ENCODE results near the gene ZBTB14. TPM values are rescaled to one million over a fixed set of nuclear protein-coding genes. Genes with fewer than 3 reads are reported as not detected.

ZBTB14 gene, protein sequence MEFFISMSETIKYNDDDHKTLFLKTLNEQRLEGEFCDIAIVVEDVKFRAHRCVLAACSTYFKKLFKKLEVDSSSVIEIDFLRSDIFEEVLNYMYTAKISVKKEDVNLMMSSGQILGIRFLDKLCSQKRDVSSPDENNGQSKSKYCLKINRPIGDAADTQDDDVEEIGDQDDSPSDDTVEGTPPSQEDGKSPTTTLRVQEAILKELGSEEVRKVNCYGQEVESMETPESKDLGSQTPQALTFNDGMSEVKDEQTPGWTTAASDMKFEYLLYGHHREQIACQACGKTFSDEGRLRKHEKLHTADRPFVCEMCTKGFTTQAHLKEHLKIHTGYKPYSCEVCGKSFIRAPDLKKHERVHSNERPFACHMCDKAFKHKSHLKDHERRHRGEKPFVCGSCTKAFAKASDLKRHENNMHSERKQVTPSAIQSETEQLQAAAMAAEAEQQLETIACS
- total RNA-seq: 12.0 and 12.6 TPM in 2 replicates

GRCh38 chr18:5295231-5295920 is at the start of gene ZBTB14:
ZBTB14 (minus strand) TSS chr18:5295726; CDS start chr18:5293246, 2,480 bp downstream.
- DNase-seq (ENCODE audit: low read depth, low spot score): no peak

- no peak for DNase-seq (ENCODE audit: low read depth, low spot score)
Measured at GRCh38 chr18:5339202-5339834, 43.8 kb upstream of the ZBTB14 start.

- DNase-seq (ENCODE audit: low read depth, low spot score): no peak
Measured at GRCh38 chr18:5334456-5335075, 39.0 kb upstream of the ZBTB14 start.

GRCh38 chr18:5318061-5318700 is 22.7 kb upstream of the ZBTB14 start:
- no peak for DNase-seq (ENCODE audit: low read depth, low spot score)

GRCh38 chr18:5317186-5317585 is 21.7 kb upstream of the ZBTB14 start:
- no peak for DNase-seq (ENCODE audit: low read depth, low spot score)

GRCh38 chr18:5315838-5316237 is 20.3 kb upstream of the ZBTB14 start:
- no peak for DNase-seq (ENCODE audit: low read depth, low spot score)

GRCh38 chr18:5311301-5311989 is 15.9 kb upstream of the ZBTB14 start:
- DNase-seq (ENCODE audit: low read depth, low spot score): no peak

GRCh38 chr18:5309888-5310470 is 14.5 kb upstream of the ZBTB14 start:
- no peak for DNase-seq (ENCODE audit: low read depth, low spot score)

DNA sequence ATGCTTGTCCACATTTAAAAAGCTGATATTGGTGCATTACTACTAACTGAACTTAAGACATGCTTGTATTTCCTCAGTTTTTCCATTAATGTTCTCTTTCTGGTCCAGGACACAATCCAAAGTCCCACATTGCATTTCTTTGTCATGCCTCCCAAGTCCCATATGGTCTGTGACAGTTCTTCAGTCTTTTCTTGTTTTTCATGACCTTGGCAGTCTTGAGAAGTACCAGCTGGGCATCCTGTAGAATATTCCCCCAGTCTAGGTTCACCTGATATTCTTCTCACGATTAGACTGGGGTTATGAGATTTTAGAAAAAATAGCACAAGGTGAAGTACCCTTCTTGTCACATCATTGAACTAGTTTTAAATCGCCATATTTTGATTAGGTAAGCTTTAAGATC is 10.3 kb upstream of the ZBTB14 start:
- no peak for DNase-seq (ENCODE audit: low read depth, low spot score)

GRCh38 chr18:5304232-5304631 is 8.7 kb upstream of the ZBTB14 start:
- no peak for DNase-seq (ENCODE audit: low read depth, low spot score)

GRCh38 chr18:5303636-5304035 is 8.1 kb upstream of the ZBTB14 start:
- no peak for DNase-seq (ENCODE audit: low read depth, low spot score)

DNA sequence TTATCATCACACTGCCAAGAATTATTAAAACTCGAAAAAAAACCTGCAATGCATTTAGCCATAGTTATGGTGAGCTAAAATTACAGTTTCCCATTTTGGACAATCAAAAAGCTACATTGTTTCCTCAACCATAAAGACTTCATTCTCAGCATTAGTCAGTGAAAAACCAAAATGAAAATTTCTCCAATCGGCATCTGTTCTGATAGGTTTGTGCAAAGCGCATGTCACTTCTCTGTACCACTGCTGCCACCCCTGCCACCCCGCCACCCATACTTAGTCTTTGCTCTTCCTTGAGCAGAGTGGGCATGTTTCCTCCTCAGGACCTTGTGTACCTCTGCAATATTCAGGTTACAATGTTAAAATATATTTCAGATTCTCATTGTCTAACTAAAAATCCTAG is 7.1 kb upstream of the ZBTB14 start:
- no peak for DNase-seq (ENCODE audit: low read depth, low spot score)

GRCh38 chr18:5300476-5301010 is 5.0 kb upstream of the ZBTB14 start:
- DNase-seq (ENCODE audit: low read depth, low spot score): no peak

DNA sequence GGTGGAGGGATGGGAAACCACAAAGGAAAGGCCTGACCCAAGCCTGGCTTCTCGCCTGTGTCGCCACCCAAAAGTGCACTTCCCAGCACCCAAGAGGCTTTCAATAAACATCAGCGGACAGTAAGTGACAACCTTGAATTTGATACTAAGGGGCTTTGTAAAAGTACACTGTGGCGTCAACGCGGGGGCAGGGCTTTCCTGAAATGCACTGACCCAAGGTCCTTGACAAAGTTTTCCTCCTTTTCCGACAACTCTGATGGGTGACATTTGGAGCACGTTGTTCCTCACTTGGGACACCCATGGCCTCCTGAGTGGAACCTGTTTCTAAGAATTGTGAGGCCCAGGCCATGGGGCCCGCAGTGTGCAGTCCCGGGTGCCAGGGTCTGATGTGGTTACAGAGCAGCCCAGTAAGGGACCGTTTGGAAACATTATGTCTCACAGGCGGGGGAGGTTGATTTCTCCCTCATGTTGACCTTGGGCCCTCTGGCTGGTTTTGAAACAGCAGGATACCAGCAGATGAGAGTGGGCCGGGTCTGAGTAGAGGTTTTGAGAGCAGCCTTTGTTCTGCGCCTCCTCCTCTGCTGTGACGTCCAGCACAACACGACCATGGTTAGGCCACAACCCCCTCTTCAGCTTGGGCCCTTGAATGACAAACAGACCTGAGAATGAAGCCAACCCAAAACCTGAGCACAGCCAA is 2.8 kb upstream of the ZBTB14 start:
- DNase-seq (ENCODE audit: low read depth, low spot score): no peak

GRCh38 chr18:5297597-5297996 is 2.1 kb upstream of the ZBTB14 start:
- DNase-seq (ENCODE audit: low read depth, low spot score): no peak

- peak; percentile 64 for DNase-seq (ENCODE audit: low read depth, low spot score)
Measured at GRCh38 chr18:5296706-5297320, 1.3 kb upstream of the ZBTB14 start.

DNA sequence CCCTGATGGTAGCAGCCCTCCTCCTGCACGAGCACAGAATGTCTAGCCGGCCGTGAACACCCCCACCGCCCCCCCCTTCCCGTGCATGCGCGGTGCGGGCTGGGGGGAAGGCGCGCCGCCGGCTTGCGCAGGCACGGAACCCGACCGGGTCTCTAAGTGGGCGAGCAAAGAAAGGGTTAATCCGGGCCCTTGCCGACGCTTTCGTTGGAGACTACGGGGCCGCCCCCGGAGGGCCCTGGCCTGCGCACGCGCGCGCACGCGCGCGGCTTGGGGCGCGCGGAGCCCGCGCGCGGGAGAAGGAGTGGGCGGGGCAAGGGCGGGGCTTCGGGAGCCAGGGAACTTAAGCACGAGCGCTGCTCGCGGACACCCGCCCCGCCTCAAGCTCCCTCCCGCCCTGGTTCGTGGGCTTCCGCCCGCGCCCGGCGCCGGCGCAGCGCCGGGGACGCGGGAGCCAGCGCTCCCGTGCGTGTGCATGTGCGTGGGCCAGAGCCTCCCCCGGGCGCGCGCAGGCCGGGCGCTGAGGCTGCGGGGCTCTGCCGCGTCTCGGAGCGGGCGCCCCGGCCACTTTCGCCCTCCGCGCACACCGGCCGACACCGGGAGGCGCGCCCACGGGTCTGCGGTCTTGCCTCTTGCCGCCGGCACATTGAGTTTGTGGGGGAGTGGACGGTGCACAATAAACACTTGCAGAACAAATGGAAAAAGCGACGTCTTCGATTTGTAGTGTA is 617 bp upstream of the ZBTB14 start:
- DNase-seq (ENCODE audit: low read depth, low spot score): peak; percentile 82

Measured in pulmonary artery endothelial cell (primary cell).